Measurements from ENCODE around the gene TMEM134. TPM values are rescaled to one million over a fixed set of nuclear protein-coding genes. Genes with fewer than 3 reads are reported as not detected.

TMEM134 gene
- total RNA-seq, 1 donor from 2014 or later, result 38.0 TPM

DNA sequence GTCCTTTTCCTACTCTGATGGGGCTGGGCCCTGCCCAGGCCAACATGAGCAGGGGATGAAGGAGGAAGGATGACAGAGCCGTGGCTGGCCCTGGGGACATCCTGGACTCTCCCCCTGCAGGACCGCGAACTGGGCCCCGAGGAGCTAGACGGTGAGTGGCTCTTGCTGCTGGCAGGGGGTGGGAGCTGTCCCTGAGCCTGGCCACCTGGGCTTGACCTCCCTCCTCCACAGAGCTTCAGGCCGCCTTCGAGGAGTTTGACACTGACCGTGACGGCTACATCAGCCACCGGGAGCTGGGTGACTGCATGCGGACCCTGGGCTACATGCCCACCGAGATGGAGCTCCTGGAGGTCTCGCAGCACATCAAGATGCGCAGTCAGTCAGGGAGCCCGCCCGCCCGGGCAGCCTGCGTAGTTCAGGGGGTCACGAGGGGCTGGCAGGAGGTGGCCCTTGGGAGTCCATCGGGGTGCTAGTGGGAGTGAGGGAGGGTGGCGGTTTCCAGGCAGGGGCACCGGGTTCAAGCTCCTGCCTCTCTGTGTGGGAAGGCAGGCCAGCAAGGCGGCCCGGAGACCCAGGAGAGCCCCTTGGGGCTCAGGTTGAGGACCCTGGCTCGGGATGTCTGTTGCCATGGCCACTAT, 12.9 kb downstream of the TMEM134 start:
- Histone ChIP-seq H3K79me2 (ENCODE audit: insufficient read depth, low read length) (no peaks in the 10 kb centered on the region), H3K27ac (ENCODE audit: low read depth, low read length) (no peak overlapping the region), H3K9me3 (ENCODE audit: insufficient read depth, low read depth, low read length) (no peaks in the 10 kb centered on the region), H2AFZ (ENCODE audit: low read depth, low read length) (no peak overlapping the region), H4K20me1 (ENCODE audit: insufficient read depth, low read length) (no peaks in the 10 kb centered on the region), H3K9ac (ENCODE audit: low read length) (no peak overlapping the region), H3K4me2 (ENCODE audit: low read length) (no peak overlapping the region), H3K4me1 (ENCODE audit: insufficient read depth, low read length) (no peaks in the 10 kb centered on the region), H3K27me3 (ENCODE audit: insufficient read depth, low read length) (peaks cover 1% of the 10 kb centered on the region), H3K36me3 (ENCODE audit: insufficient read depth, low read length) (no peaks in the 10 kb centered on the region), H3K4me3 (ENCODE audit: insufficient read depth, low read depth, low read length) (no peak overlapping the region)
- FAIRE-seq, result no peak
- no peak overlapping the region for H3K4me3 Mint-ChIP-seq (ENCODE audit: unreplicated experiment)
- H3K4me1 Mint-ChIP-seq (ENCODE audit: low read depth, unreplicated experiment), result no peaks in the 10 kb centered on the region
- DNase-seq (ENCODE audit: low read depth), result no peak
- no peak overlapping the region for H3K27ac Mint-ChIP-seq (ENCODE audit: unreplicated experiment)
- H3K27me3 Mint-ChIP-seq (ENCODE audit: low read depth, unreplicated experiment), result peaks cover 13% of the 10 kb centered on the region
- TF ChIP-seq EZH2 (IDR thresholded peaks at IDR 0.05; ENCODE audit: insufficient read depth, low read length), result no peak
- TF ChIP-seq, protein P1, sequence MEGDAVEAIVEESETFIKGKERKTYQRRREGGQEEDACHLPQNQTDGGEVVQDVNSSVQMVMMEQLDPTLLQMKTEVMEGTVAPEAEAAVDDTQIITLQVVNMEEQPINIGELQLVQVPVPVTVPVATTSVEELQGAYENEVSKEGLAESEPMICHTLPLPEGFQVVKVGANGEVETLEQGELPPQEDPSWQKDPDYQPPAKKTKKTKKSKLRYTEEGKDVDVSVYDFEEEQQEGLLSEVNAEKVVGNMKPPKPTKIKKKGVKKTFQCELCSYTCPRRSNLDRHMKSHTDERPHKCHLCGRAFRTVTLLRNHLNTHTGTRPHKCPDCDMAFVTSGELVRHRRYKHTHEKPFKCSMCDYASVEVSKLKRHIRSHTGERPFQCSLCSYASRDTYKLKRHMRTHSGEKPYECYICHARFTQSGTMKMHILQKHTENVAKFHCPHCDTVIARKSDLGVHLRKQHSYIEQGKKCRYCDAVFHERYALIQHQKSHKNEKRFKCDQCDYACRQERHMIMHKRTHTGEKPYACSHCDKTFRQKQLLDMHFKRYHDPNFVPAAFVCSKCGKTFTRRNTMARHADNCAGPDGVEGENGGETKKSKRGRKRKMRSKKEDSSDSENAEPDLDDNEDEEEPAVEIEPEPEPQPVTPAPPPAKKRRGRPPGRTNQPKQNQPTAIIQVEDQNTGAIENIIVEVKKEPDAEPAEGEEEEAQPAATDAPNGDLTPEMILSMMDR (IDR thresholded peaks at IDR 0.05; ENCODE audit: insufficient read depth, low read depth, low read length), result no peak
- no peaks in the 10 kb centered on the region for H3K9me3 Mint-ChIP-seq (ENCODE audit: unreplicated experiment)
- peaks cover 3% of the 10 kb centered on the region for H3K36me3 Mint-ChIP-seq (ENCODE audit: low read depth, unreplicated experiment)

DNA sequence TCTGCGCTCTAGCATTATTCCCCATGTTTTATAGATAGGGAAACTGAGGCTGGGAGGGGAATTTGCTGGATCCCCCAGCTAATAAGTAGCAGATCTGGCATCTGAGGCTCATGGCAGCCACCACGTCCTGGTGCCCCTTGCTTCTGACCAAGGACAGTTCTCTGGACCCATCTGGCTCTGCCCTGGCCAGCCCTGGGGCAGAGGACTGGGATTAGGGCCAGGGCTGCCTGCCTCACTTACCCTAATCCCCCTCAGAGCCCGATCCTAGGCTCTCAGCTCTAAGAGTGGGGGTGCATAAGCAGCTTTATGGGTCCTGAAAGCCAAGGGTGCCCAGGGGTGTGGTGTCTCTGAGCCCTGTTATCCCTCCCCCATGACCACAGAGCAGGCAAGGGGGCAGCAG, 14.0 kb downstream of the TMEM134 start, which contains the start of gene CABP4:
Gene CABP4, plus strand, starts transcription at position 301 of the 400 bp plus-strand sequence. Its CDS starts 70 bp downstream, at position 371.
- H3K4me2 ChIP-seq (ENCODE audit: low read length), result no peak within 1 kb of the TSS
- H3K79me2 ChIP-seq (ENCODE audit: insufficient read depth, low read length), result no peaks in the 10 kb centered on the region
- H3K9ac ChIP-seq (ENCODE audit: low read length), result no peak within 1 kb of the TSS
- DNase-seq (ENCODE audit: low read depth), result no peak
- Mint-ChIP-seq H3K27me3 (ENCODE audit: low read depth, unreplicated experiment) (peaks cover 13% of the 10 kb centered on the region), H3K4me1 (ENCODE audit: low read depth, unreplicated experiment) (no peaks in the 10 kb centered on the region), H3K36me3 (ENCODE audit: low read depth, unreplicated experiment) (peaks cover 3% of the 10 kb centered on the region), H3K9me3 (ENCODE audit: unreplicated experiment) (no peaks in the 10 kb centered on the region), H3K4me3 (ENCODE audit: unreplicated experiment) (no peak within 1 kb of the TSS), H3K27ac (ENCODE audit: unreplicated experiment) (no peak within 1 kb of the TSS)
- H3K27ac ChIP-seq (ENCODE audit: low read depth, low read length), result no peak within 1 kb of the TSS
- H3K36me3 ChIP-seq (ENCODE audit: insufficient read depth, low read length), result no peaks in the 10 kb centered on the region
- no peaks in the 10 kb centered on the region for H3K9me3 ChIP-seq (ENCODE audit: insufficient read depth, low read depth, low read length)
- no peak within 1 kb of the TSS for H3K4me3 ChIP-seq (ENCODE audit: insufficient read depth, low read depth, low read length)
- H4K20me1 ChIP-seq (ENCODE audit: insufficient read depth, low read length), result no peaks in the 10 kb centered on the region
- no peak for TF ChIP-seq EZH2 (IDR thresholded peaks at IDR 0.05; ENCODE audit: insufficient read depth, low read length)
- TF ChIP-seq, protein P1 (IDR thresholded peaks at IDR 0.05; ENCODE audit: insufficient read depth, low read depth, low read length), result no peak
- no peaks in the 10 kb centered on the region for H3K27me3 ChIP-seq (ENCODE audit: insufficient read depth, low read length)
- no peaks in the 10 kb centered on the region for H3K4me1 ChIP-seq (ENCODE audit: insufficient read depth, low read length)
- H2AFZ ChIP-seq (ENCODE audit: low read depth, low read length), result no peak within 1 kb of the TSS
- FAIRE-seq, result no peak
